ENCODE data around the gene ZNF732. TPM values are rescaled to one million over a fixed set of nuclear protein-coding genes. Genes with fewer than 3 reads are reported as not detected.

ZNF732 gene
- total RNA-seq, 1 experiment from 2014 or later: not detected

GRCh38 chr4:288891-289290 is 16.4 kb downstream of the ZNF732 start:
- ChIA-PET CTCF (no interaction called here), RAD21 (ENCODE audit: low non-redundant PET in 1 of 2, low total read pairs in 2 of 2, uncharacterized antibody in 2 of 2, unreplicated experiment in 2 of 2) (no interaction called here), POLR2A (no interaction called here)
- Histone ChIP-seq H3K9me3 (ENCODE audit: control insufficient read depth in 1 of 2, insufficient read depth in 1 of 2, low read depth in 1 of 2, low read length in 2 of 2) (peaks cover 13 to 21% of the 10 kb centered on the region in 2 experiments; a peak in 3 of 4 replicates), H2AFZ (ENCODE audit: low read depth, low read length, poor library complexity, severe bottlenecking) (no peak overlapping the region), H3K27ac (ENCODE audit: low read depth, low read length) (no peak overlapping the region), H3K79me2 (ENCODE audit: insufficient read depth, low read length) (no peaks in the 10 kb centered on the region), H3K4me2 (ENCODE audit: low read length) (no peak overlapping the region), H3K27me3 (ENCODE audit: insufficient read depth, low read length) (no peaks in the 10 kb centered on the region), H4K20me1 (ENCODE audit: insufficient read depth) (no peaks in the 10 kb centered on the region), H3K9ac (ENCODE audit: low read length) (no peak overlapping the region), H3K4me3 (replicated peaks in 1 of 2; ENCODE audit: low read depth in 1 of 2, low read length in 2 of 2) (no peak overlapping the region), H3K36me3 (ENCODE audit: control insufficient read depth in 1 of 2, insufficient read depth in 2 of 2, low read length in 2 of 2) (no peaks in the 10 kb centered on the region), H3K9me2 (ENCODE audit: insufficient read depth) (no peaks in the 10 kb centered on the region), H3K4me1 (ENCODE audit: control insufficient read depth in 1 of 2, insufficient read depth in 2 of 2, low read length in 2 of 2) (no peaks in the 10 kb centered on the region)
- BruUV-seq (replicated peaks): no TSS peak
- intact Hi-C loops (cut with micrococcal nuclease): no loop called here
- no peak for TF ChIP-seq POLR2AphosphoS5 (IDR thresholded peaks at IDR 0.05; ENCODE audit: low read depth, low read length)
- no peak for TF ChIP-seq EGR1 (IDR thresholded peaks at IDR 0.05; ENCODE audit: low read depth)
- TF ChIP-seq ELF1 (IDR thresholded peaks at IDR 0.05; ENCODE audit: borderline replicate concordance, low read depth): no peak
- TF ChIP-seq REST (IDR thresholded peaks at IDR 0.05; ENCODE audit: low read depth): no peak
- no peak for TF ChIP-seq EZH2phosphoT487 (IDR thresholded peaks at IDR 0.05; ENCODE audit: borderline replicate concordance)
- no peak for TF ChIP-seq CBX3 (IDR thresholded peaks at IDR 0.05; ENCODE audit: low read depth)
- TF ChIP-seq, protein P1, sequence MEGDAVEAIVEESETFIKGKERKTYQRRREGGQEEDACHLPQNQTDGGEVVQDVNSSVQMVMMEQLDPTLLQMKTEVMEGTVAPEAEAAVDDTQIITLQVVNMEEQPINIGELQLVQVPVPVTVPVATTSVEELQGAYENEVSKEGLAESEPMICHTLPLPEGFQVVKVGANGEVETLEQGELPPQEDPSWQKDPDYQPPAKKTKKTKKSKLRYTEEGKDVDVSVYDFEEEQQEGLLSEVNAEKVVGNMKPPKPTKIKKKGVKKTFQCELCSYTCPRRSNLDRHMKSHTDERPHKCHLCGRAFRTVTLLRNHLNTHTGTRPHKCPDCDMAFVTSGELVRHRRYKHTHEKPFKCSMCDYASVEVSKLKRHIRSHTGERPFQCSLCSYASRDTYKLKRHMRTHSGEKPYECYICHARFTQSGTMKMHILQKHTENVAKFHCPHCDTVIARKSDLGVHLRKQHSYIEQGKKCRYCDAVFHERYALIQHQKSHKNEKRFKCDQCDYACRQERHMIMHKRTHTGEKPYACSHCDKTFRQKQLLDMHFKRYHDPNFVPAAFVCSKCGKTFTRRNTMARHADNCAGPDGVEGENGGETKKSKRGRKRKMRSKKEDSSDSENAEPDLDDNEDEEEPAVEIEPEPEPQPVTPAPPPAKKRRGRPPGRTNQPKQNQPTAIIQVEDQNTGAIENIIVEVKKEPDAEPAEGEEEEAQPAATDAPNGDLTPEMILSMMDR (IDR thresholded peaks at IDR 0.05 in 2 of 3, conservative IDR thresholded peaks at IDR 0.05 in 1 of 3; ENCODE audit: borderline replicate concordance in 1 of 3, insufficient read depth in 1 of 3, low read depth in 2 of 3, low read length in 2 of 3): no peak
- TF ChIP-seq JUND (IDR thresholded peaks at IDR 0.05): no peak
- no peak for TF ChIP-seq SP1 (IDR thresholded peaks at IDR 0.05; ENCODE audit: low read depth)
- TF ChIP-seq FOSL1 (IDR thresholded peaks at IDR 0.05; ENCODE audit: low read depth): no peak
- no peak for TF ChIP-seq SRF (IDR thresholded peaks at IDR 0.05; ENCODE audit: low read depth)
- TF ChIP-seq YY1 (IDR thresholded peaks at IDR 0.05; ENCODE audit: extremely low read depth, insufficient replicate concordance, low read depth, low read length): no peak
- no peak for TF ChIP-seq TCF7L2 (IDR thresholded peaks at IDR 0.05; ENCODE audit: borderline replicate concordance, extremely low read depth, insufficient read depth, insufficient read length)
- no peak for TF ChIP-seq CEBPB (IDR thresholded peaks at IDR 0.05; ENCODE audit: low read depth)
- TF ChIP-seq SIN3A (IDR thresholded peaks at IDR 0.05; ENCODE audit: low read depth): no peak
- TF ChIP-seq ZNF274 (IDR thresholded peaks at IDR 0.05; ENCODE audit: low read depth, low read length): no peak
- TF ChIP-seq, protein P2, sequence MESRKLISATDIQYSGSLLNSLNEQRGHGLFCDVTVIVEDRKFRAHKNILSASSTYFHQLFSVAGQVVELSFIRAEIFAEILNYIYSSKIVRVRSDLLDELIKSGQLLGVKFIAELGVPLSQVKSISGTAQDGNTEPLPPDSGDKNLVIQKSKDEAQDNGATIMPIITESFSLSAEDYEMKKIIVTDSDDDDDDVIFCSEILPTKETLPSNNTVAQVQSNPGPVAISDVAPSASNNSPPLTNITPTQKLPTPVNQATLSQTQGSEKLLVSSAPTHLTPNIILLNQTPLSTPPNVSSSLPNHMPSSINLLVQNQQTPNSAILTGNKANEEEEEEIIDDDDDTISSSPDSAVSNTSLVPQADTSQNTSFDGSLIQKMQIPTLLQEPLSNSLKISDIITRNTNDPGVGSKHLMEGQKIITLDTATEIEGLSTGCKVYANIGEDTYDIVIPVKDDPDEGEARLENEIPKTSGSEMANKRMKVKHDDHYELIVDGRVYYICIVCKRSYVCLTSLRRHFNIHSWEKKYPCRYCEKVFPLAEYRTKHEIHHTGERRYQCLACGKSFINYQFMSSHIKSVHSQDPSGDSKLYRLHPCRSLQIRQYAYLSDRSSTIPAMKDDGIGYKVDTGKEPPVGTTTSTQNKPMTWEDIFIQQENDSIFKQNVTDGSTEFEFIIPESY (IDR thresholded peaks at IDR 0.05; ENCODE audit: extremely low read depth, insufficient replicate concordance, low read length): no peak
- TF ChIP-seq ZFX (IDR thresholded peaks at IDR 0.05): no peak
- DNase-seq (ENCODE audit: low read depth, low spot score): no peak
- no peak for ATAC-seq

All from HCT116 (cell line).